IMR-90 (cell line): Measurements from ENCODE around the gene VDR. TPM values are rescaled to one million over a fixed set of nuclear protein-coding genes. Genes with fewer than 3 reads are reported as not detected.

Source experiments
- ATAC-seq: fragments of 200-7000 bp; cut with Tn5 transposase; 2 replicates; pipeline ENCODE4 v1.9.1; 2020; ENCODE audit warnings: low read depth, mild to moderate bottlenecking, moderate library complexity
- BruUV-seq: library from RNA; stranded (reverse); fragments of 400-500 nt; replicated peaks from 2 replicates; lab custom pipeline; 2021; lab: Mats Ljungman, UMichigan
- CTCF ChIA-PET: fragments of 300-600 bp; formaldehyde crosslinking; extraction: SDS; loops from one replicate; lab custom pipeline; 2021; ENCODE audit warnings: antibody characterized with exemption; lab: Yijun Ruan, JAX
- POLR2A ChIA-PET: fragments of 300-600 bp; sonication (Branson Sonifier 250); formaldehyde crosslinking; loops from one replicate; lab custom pipeline; 2022; ENCODE audit warnings: antibody characterized with exemption; ENCODE audit not compliant: unreplicated experiment; lab: Charles Lee
- DNase-seq: peaks from one replicate; pipeline ENCODE4 v3.0.0; 2013
- H2AFZ ChIP-seq: replicated peaks from 2 replicates; pipeline ENCODE3; 2013; ENCODE audit warnings: low read length, mild to moderate bottlenecking; ENCODE audit not compliant: poor library complexity
- H2AK5ac ChIP-seq: 2 replicates; pipeline ENCODE4 v1.6.1; 2013; ENCODE audit warnings: low read depth, low read length, inconsistent platforms
- H2AK9ac ChIP-seq: replicated peaks from 2 replicates; pipeline ENCODE3; 2013; ENCODE audit warnings: mild to moderate bottlenecking, low read depth, low read length, moderate library complexity; ENCODE audit not compliant: poor library complexity
- H2BK120ac ChIP-seq: 2 replicates; pipeline ENCODE4 v1.6.1; 2013; ENCODE audit warnings: low read depth, low read length, inconsistent platforms
- H2BK15ac ChIP-seq: 3 replicates; pipeline ENCODE4 v1.6.1; 2013; ENCODE audit warnings: low read depth, low read length, inconsistent platforms
- H2BK20ac ChIP-seq: 2 replicates; pipeline ENCODE4 v1.6.1; 2013; ENCODE audit warnings: low read depth, mild to moderate bottlenecking, inconsistent platforms, low read length, moderate library complexity
- H2BK5ac ChIP-seq: 2 replicates; pipeline ENCODE4 v1.6.1; 2013; ENCODE audit warnings: mild to moderate bottlenecking, low read depth, low read length, inconsistent platforms; ENCODE audit not compliant: poor library complexity, severe bottlenecking
- H3K14ac ChIP-seq: replicated peaks from 2 replicates; pipeline ENCODE4 v1.6.1; 2013; ENCODE audit warnings: low read depth, low read length, inconsistent platforms
- H3K18ac ChIP-seq: 2 replicates; pipeline ENCODE4 v1.6.1; 2013; ENCODE audit warnings: low read depth, low read length, control low read depth
- H3K23ac ChIP-seq: 2 replicates; pipeline ENCODE4 v1.6.1; 2013; ENCODE audit warnings: low read depth, low read length, inconsistent platforms
- H3K27ac ChIP-seq: 2 replicates; pipeline ENCODE4 v1.5.1; 2013; ENCODE audit warnings: mild to moderate bottlenecking, control low read depth, low read length; ENCODE audit not compliant: insufficient read depth
- H3K27me3 ChIP-seq: 2 replicates; pipeline ENCODE4 v1.6.1; 2013; ENCODE audit warnings: low read length; ENCODE audit not compliant: control insufficient read depth, insufficient read depth
- H3K36me3 ChIP-seq: 2 replicates; pipeline ENCODE4 v1.6.1; 2013; ENCODE audit warnings: low read length, mixed read lengths; ENCODE audit not compliant: control insufficient read depth, insufficient read depth
- H3K4ac ChIP-seq: 2 replicates; pipeline ENCODE4 v1.6.1; 2013; ENCODE audit warnings: low read depth, low read length, inconsistent platforms
- H3K4me1 ChIP-seq: 2 replicates; pipeline ENCODE4 v1.6.1; 2013; ENCODE audit warnings: low read length, mixed read lengths; ENCODE audit not compliant: control insufficient read depth, insufficient read depth
- H3K4me2 ChIP-seq: 2 replicates; pipeline ENCODE4 v1.6.1; 2013; ENCODE audit warnings: low read depth, mild to moderate bottlenecking, control low read depth, low read length, moderate library complexity
- H3K4me3 ChIP-seq: 2 replicates; pipeline ENCODE4 v1.5.1; 2013; ENCODE audit warnings: low read depth, mild to moderate bottlenecking, control low read depth, low read length, moderate library complexity; ENCODE audit not compliant: insufficient read depth
- H3K56ac ChIP-seq: 2 replicates; pipeline ENCODE4 v1.6.1; 2013; ENCODE audit warnings: low read length, inconsistent platforms; ENCODE audit not compliant: insufficient read depth; ENCODE audit errors: extremely low read depth
- H3K79me1 ChIP-seq, 2 experiments: 2 replicates each; pipeline ENCODE4 v1.6.1; 2013; ENCODE audit warnings: low read length in 2 of 2, inconsistent platforms in 1 of 2, low read depth in 1 of 2
- H3K9ac ChIP-seq: 2 replicates; pipeline ENCODE4 v1.6.1; 2013; ENCODE audit warnings: low read depth, low read length, control low read depth
- H3K9me1 ChIP-seq: 2 replicates; pipeline ENCODE4 v1.6.1; 2013; ENCODE audit warnings: low read length, inconsistent platforms; ENCODE audit not compliant: insufficient read depth
- H3K9me3 ChIP-seq: 2 replicates; pipeline ENCODE4 v1.6.1; 2013; ENCODE audit warnings: low read length; ENCODE audit not compliant: control insufficient read depth, insufficient read depth
- H4K20me1 ChIP-seq: 2 replicates; pipeline ENCODE4 v1.6.1; 2013; ENCODE audit warnings: low read length, inconsistent platforms; ENCODE audit not compliant: insufficient read depth
- H4K5ac ChIP-seq: 2 replicates; pipeline ENCODE4 v1.6.1; 2013; ENCODE audit warnings: mild to moderate bottlenecking, low read depth, low read length, control low read depth
- H4K8ac ChIP-seq, 2 experiments: 2 replicates each; pipeline ENCODE4 v1.6.1; 2013; ENCODE audit warnings: low read depth in 2 of 2, low read length in 2 of 2, control low read depth in 1 of 2, inconsistent platforms in 1 of 2
- H4K91ac ChIP-seq: 2 replicates; pipeline ENCODE4 v1.6.1; 2013; ENCODE audit warnings: low read depth, low read length, inconsistent platforms; ENCODE audit not compliant: insufficient read depth
- BHLHE40 ChIP-seq: fragments of 150-350 bp; IDR thresholded peaks from 2 replicates; pipeline ENCODE4 v1.6.1; 2016; ENCODE audit warnings: mild to moderate bottlenecking, low read depth, low read length
- CEBPB ChIP-seq: IDR thresholded peaks from 2 replicates; pipeline ENCODE4 v1.6.1; 2012; ENCODE audit warnings: low read depth, low read length, improper control_type of control experiment
- CHD1 ChIP-seq: IDR thresholded peaks from 2 replicates; pipeline ENCODE4 v1.6.1; 2012; ENCODE audit warnings: low read depth, low read length, improper control_type of control experiment
- CTCF ChIP-seq: conservative IDR thresholded peaks from 2 replicates; pipeline ENCODE4 v1.5.1; 2012; ENCODE audit warnings: mild to moderate bottlenecking, low read depth, low read length, improper control_type of control experiment
- ELK1 ChIP-seq: fragments of 150-350 bp; IDR thresholded peaks from 2 replicates; pipeline ENCODE4 v1.6.1; 2016; ENCODE audit warnings: low read depth, mild to moderate bottlenecking, low read length, moderate library complexity, borderline replicate concordance
- FOS ChIP-seq: fragments of 150-350 bp; IDR thresholded peaks from 2 replicates; pipeline ENCODE4 v1.6.1; 2016; ENCODE audit warnings: low read depth, low read length
- MAFK ChIP-seq: IDR thresholded peaks from 2 replicates; pipeline ENCODE4 v1.6.1; 2012; ENCODE audit warnings: low read depth, low read length, improper control_type of control experiment
- MAZ ChIP-seq: IDR thresholded peaks from 2 replicates; pipeline ENCODE4 v1.6.1; 2012; ENCODE audit warnings: low read depth, mild to moderate bottlenecking, low read length, improper control_type of control experiment, moderate library complexity, borderline replicate concordance
- MXI1 ChIP-seq: IDR thresholded peaks from 2 replicates; pipeline ENCODE4 v1.6.1; 2012; ENCODE audit warnings: low read depth, mild to moderate bottlenecking, low read length, moderate library complexity, borderline replicate concordance
- NFE2L2 ChIP-seq: fragments of 150-350 bp; IDR thresholded peaks from 2 replicates; pipeline ENCODE4 v1.6.1; 2016; ENCODE audit warnings: low read depth, mild to moderate bottlenecking, low read length
- RCOR1 ChIP-seq: IDR thresholded peaks from 2 replicates; pipeline ENCODE4 v1.6.1; 2012; ENCODE audit warnings: mild to moderate bottlenecking, low read length, improper control_type of control experiment; ENCODE audit not compliant: insufficient replicate concordance
- RFX5 ChIP-seq: IDR thresholded peaks from 2 replicates; pipeline ENCODE4 v1.8.0; 2012; ENCODE audit warnings: low read depth, mild to moderate bottlenecking, low read length, moderate library complexity
- SMC3 ChIP-seq: fragments of 150-350 bp; IDR thresholded peaks from 2 replicates; pipeline ENCODE4 v1.6.1; 2016; ENCODE audit warnings: low read depth, mild to moderate bottlenecking, antibody characterized with exemption, low read length, moderate library complexity
- USF2 ChIP-seq: fragments of 150-350 bp; IDR thresholded peaks from 2 replicates; pipeline ENCODE4 v1.6.1; 2017; ENCODE audit warnings: mild to moderate bottlenecking, antibody characterized with exemption, low read length, low read depth
- WGBS, 2 experiments: methylation state at CpG; one replicate each; pipeline versions ENCODE4 v1.1.5 to v1.1.7; 2013; ENCODE audit warnings: missing lambda C conversion rate in 2 of 2; ENCODE audit not compliant: insufficient read length in 1 of 2; ENCODE audit errors: extremely low coverage in 2 of 2; 5-methylcytosine and 5-hydroxymethylcytosine counted together
- dilution Hi-C: fragments of 300-500 bp; cut with HindIII; formaldehyde crosslinking; loops from one replicate; pipeline ENCODE4 v1.14.3; 2018; ENCODE audit warnings: low sequenced_read_pairs; ENCODE audit not compliant: unreplicated experiment
- in situ Hi-C: fragments of 300-500 bp; cut with MboI; formaldehyde crosslinking; loops from 3 replicates; pipeline ENCODE4 v1.14.3; 2019; ENCODE audit warnings: low sequenced_read_pairs, inconsistent platforms, mixed read lengths
- intact Hi-C: fragments of 100-400 bp; cut with micrococcal nuclease; formaldehyde crosslinking; loops from 2 replicates; pipeline ENCODE4 v1.10.0; 2022
- polyA plus RNA-seq, 3 experiments: library from polyadenylated mRNA; depleted of rRNA; stranded (reverse); fragments of >200 nt; gene quantifications; 2 replicates each; pipeline ENCODE4 v1.2.3, GENCODE V29; 2012; ENCODE audit warnings: low replicate concordance in 1 of 3
- total RNA-seq: library from RNA; depleted of rRNA; stranded (reverse); fragments of >200 nt; gene quantifications from 2 replicates; pipeline ENCODE4 v1.2.3, GENCODE V29; 2012

VDR gene
- total and polyA plus RNA-seq, 2 of the 4 experiments (the other 2 are of a cell fraction) = 5.4 to 8.5 TPM

- H4K20me1 ChIP-seq = peaks cover 27% of the 10 kb centered on the region
- H3K27ac ChIP-seq = no peak overlapping the region
- H3K4ac ChIP-seq = no peak overlapping the region
- no peak overlapping the region for H3K4me2 ChIP-seq
- H2AFZ ChIP-seq = no peak overlapping the region
- CTCF ChIA-PET = no interaction called here
- no peak overlapping the region for H2BK20ac ChIP-seq
- H3K27me3 ChIP-seq = no peaks in the 10 kb centered on the region
- no peak overlapping the region for H2BK120ac ChIP-seq
- no peak overlapping the region for H2AK5ac ChIP-seq
- BruUV-seq = no TSS peak
- TF ChIP-seq CHD1 = no peak
- TF ChIP-seq CEBPB = no peak
- TF ChIP-seq ELK1 = no peak
- no peak for TF ChIP-seq BHLHE40
- TF ChIP-seq SMC3 = no peak
- no peak for TF ChIP-seq NFE2L2
- no peak for TF ChIP-seq RCOR1
- TF ChIP-seq FOS = no peak
- TF ChIP-seq RFX5 = no peak
- no peak for TF ChIP-seq MXI1
- TF ChIP-seq MAFK = no peak
- TF ChIP-seq MAZ = no peak
- no peak for TF ChIP-seq CTCF
- no peak for TF ChIP-seq USF2
- DNase-seq (no peak), ATAC-seq (no peak)
- intact Hi-C loops (no loop called here), dilution Hi-C loops (no loop called here), in situ Hi-C loops (no loop called here)
- H3K9me3 ChIP-seq = no peaks in the 10 kb centered on the region
- H3K4me1 ChIP-seq = peaks cover 2% of the 10 kb centered on the region; the same call in 1 of the 2 replicates
- H3K79me1 ChIP-seq = peaks cover 7 to 31% of the 10 kb centered on the region in 2 experiments
- no peak overlapping the region for H3K4me3 ChIP-seq
- POLR2A ChIA-PET = no interaction called here
- no peak overlapping the region for H3K56ac ChIP-seq
- H3K9ac ChIP-seq = no peak overlapping the region
- H3K9me1 ChIP-seq = no peaks in the 10 kb centered on the region
- H4K91ac ChIP-seq = no peak overlapping the region
- H4K5ac ChIP-seq = no peak overlapping the region
- no peak overlapping the region for H4K8ac ChIP-seq
- 95% methylated on average over 4 of the region's 9 CpGs; no CpG with 5 or more reads in 1 of the 2 experiments for WGBS, 2 experiments
- H2AK9ac ChIP-seq = no peak overlapping the region
- H3K23ac ChIP-seq = no peak overlapping the region
- no peak overlapping the region for H3K14ac ChIP-seq
- H3K36me3 ChIP-seq = peaks cover 77% of the 10 kb centered on the region
- no peak overlapping the region for H2BK5ac ChIP-seq
- H3K18ac ChIP-seq = no peak overlapping the region
- H2BK15ac ChIP-seq = no peak overlapping the region
These were observed 110.1 kb downstream of the VDR start for GRCh38 chr12:47794679-47795078.
